IPS-NIHi11 (cell line): ENCODE results near the gene OGFR.
"Not testable (repeated sequence)": the region's sequence is repeated elsewhere in the genome, so short reads cannot be mapped to it uniquely, and the experiment has no call there.

Source experiments
- DNase-seq: peaks from one replicate; pipeline ENCODE4 v3.0.0; 2012; ENCODE audit warnings: mixed read lengths, low spot score

OGFR gene

DNA sequence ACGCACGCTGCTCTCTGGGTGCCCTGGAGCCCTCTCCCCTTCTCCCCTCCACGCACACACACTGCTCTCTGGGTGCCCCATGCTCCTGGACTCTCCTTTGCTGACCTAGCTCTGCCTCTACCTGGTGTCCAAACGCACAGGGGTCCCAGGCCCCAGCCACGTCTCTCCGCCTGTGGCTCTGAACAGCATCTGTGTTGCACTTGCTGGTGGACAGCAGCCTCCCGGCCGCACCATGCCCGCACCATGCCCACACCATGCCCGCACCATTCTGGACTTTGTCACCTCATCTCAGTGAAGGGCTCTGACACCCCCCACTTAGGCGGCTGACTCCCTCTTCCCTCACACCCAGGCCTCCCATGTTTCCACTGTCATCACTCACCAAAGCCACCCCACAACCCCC, 35.2 kb downstream of the OGFR start:
- DNase-seq = no peak

GRCh38 chr20:62840244-62841197, 35.9 kb downstream of the OGFR start:
- no peak for DNase-seq

DNA sequence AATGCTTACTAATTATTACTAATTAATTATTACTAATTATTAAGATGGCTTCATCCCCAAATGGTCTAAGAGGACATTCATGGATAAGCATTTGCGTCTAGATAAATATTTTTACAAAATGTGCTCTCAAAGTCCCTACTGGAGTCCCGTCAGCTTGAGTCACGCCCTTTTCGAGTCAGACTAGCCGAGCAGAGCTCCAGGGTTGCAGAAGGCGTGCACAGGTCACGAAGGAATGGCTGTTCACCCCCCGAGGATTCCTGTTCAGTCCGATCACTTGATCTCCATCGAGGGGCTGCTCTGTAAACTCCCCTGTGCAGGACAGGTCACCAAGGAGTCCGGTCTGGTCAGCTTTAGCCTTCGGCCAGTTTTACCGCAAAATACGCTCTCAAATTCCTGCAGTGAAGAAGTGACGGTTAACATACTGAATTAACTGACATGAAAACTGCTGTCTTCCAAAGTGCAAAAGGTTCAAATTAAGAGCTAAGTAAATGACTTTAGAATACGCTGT, 37.1 kb downstream of the OGFR start:
- no peak for DNase-seq

- no peak for DNase-seq
These were observed 39.0 kb downstream of the OGFR start for GRCh38 chr20:62843656-62844055.

- DNase-seq = no peak
These were observed 39.5 kb downstream of the OGFR start for GRCh38 chr20:62844182-62844581.

- DNase-seq = no peak
These were observed 41.0 kb downstream of the OGFR start for GRCh38 chr20:62845416-62846160.

DNA sequence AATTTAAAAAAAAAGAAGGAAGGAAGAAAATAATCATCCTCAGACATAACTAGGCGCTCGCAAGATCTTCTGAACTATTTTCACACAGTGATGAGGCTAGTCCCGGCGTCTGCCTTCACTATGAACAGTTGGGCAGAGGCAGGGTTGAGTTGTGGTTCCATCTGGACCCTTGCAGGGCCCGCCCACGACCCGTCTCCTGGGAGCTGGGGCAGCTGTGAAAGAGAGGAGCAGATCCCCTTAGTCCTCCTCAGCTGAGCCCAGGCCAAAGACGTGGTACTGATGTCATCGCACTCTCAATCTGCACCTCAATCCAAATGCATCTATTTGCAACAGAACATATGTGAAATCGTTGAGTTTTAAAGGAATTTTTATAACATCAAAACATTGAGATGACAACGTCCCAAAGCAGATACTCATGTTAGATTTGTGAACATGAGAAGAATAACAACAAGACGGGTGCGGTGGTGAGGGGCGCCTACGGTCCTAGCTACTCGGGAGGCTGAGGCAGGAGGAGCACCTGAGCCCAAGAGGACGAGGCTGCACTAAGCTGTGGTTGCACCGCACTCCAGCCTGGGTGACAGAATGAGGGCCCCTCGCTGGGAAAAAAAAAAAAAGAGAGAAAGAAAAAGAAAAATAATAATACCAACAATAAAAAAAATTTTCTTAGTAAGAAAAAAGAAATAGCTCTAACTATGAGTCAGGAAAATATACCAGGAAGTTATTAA, 41.7 kb downstream of the OGFR start:
- no peak for DNase-seq

DNA sequence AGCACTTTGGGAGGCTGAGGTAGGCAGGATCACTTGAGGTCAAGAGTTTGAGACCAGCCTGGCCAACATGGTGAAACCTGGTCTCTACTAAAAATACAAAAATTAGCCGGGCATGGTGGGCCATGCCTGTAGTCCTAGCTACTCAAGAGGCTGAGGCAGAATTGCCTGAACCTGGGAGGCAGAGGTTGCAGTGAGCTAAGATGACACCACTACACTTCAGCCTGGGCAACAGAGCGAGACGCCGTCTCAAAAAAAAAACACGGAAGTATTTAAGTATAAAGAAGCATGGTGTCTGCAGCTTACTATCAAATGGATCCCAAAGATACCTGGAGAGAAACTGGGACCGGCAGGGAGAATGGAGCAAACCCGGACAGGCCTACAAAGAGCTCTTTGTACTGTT, 44.3 kb downstream of the OGFR start:
- not testable (repeated sequence) for DNase-seq

DNA sequence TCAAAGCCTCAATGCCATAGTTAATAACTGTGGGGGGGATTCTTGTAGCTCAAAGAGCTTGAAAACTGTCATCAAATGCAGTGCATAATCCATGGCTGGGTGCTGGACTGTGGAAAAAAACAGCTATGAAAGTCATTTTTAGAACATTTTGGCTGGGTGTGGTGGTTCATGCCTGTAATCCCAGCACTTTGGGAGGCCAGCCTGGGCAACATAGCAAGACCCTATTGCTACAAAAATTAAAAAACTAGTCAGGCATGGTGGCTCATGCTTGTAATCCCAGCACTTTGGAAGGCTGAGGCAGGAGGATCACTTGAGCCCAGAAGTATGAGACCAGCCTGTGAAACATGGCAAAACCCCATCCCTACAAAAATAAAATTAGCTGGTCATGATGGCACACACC, 44.8 kb downstream of the OGFR start:
- DNase-seq = no peak

DNA sequence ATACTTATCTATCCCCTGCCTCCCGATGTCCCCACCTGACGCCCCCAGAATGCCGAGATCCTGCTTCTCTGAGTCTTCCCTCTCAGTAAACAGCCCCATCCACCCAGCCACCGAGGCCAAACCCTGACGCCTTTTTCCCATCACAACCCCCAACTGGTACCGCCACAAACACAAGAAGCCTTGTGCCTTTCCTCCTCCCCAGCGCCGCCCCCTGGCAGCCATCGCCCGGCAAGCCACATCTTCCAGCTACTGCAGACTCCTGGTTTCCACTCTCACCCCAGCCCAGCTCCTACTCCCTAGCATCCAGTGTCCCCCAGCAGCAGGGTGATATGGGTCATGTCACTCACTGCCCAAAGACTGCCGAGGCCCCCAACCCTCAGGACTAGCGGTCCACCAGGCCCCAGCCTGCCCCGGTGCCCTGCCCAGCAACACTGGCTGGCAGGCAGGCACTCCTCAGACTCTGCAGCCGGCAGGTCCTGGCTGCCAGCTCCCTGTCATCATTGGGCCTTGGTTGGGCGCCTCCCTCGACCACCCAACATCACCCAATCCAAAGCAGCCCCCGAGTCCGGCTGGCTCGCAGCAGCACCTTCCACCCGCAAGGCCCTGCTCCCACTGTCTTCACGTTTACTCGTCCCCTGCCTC, 45.8 kb downstream of the OGFR start:
- DNase-seq = no peak

GRCh38 chr20:62852196-62852595, 47.6 kb downstream of the OGFR start:
- DNase-seq = no peak

DNA sequence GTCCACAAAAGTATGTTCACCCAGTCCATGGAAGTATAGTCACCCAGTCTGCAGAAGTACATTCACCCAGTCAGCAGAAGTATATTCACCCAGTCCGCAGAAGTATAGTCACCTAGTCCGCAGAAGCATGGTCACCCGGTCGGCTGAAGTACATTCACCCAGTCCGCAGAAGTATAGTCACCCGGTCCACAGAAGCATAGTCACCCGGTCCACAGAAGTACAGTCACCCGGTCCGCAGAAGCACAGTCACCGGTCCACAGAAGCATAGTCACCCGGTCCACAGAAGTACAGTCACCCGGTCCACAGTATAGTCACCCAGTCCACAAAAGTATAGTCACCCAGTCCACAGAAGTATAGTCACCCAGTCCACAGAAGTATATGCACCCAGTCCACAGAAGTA, 48.2 kb downstream of the OGFR start:
- no peak for DNase-seq

DNA sequence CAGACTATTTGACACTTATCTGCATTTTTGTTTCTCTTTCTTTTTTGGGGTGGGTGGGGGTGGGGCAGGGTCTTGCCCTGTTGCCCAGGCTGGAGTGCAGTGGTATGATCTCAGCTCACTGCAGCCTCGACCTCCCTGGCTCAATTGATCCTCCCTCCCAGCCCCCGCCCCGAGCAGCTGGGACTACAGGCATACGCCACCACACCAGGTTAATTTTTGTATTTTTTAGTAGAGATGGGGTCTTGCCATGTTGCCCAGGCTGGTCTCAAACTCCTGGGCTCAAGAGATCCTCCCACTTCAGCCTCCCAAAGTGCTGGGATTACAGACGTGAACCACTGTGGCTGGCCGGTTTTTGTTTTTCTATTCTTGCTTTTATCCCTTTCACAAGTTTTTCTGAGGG, 48.7 kb downstream of the OGFR start:
- not testable (repeated sequence) for DNase-seq

DNA sequence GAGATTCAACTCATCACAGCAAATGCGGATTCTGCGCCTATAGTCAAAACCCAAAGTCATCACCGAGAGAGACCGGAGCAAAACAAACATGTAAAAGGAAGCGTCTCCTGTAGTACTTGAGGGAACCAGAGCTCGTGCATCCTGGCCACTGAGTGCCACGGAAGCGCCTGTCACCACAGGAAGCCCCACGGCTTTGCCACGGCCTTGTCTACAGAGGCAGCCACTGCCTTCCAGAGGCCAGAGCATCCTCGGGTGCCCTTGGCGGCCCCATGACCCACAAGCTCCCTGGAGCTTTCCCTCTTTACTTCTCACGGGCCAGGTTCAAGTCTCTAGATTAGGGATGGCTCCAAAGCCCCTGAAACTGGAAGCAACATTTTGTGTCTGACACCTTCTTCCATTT, 49.5 kb downstream of the OGFR start:
- DNase-seq = no peak

DNA sequence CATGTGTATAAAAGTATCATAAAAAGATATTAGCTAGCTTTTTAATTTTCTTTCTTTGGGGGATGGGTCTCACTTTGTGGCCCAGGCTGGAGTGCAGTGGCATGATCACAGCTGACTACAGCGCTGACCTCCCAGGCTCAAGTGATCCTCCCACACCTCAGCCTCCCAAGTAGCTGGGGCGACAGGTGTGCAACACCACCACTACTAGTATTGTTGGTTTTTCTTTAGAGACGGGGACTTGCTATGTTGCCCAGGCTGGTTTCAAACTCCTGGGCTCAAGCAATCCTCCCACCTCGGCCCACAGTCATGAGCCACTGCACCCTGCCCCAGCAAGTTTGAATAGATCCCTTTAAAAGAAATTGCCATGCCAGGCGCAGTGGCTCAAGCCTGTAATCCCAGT, 50.5 kb downstream of the OGFR start:
- DNase-seq = no peak

GRCh38 chr20:62856931-62857619, 52.4 kb downstream of the OGFR start:
- DNase-seq = no peak

GRCh38 chr20:62858058-62858830, 53.6 kb downstream of the OGFR start:
- DNase-seq = no peak

- no peak for DNase-seq
These were observed 55.1 kb downstream of the OGFR start for GRCh38 chr20:62859721-62860120.

GRCh38 chr20:62860391-62860923, 55.8 kb downstream of the OGFR start:
- no peak for DNase-seq
